Inferior parietal cortex (tissue), 1 donor: ENCODE results near the gene RANBP1.
"Not testable (repeated sequence)": the region's sequence is repeated elsewhere in the genome, so short reads cannot be mapped to it uniquely, and the experiment has no call there.

Experiments used
- DNase-seq: peaks from one replicate; pipeline ENCODE4 v3.0.0-alpha.2; 2016; ENCODE audit errors: extremely low spot score

RANBP1 gene

DNA sequence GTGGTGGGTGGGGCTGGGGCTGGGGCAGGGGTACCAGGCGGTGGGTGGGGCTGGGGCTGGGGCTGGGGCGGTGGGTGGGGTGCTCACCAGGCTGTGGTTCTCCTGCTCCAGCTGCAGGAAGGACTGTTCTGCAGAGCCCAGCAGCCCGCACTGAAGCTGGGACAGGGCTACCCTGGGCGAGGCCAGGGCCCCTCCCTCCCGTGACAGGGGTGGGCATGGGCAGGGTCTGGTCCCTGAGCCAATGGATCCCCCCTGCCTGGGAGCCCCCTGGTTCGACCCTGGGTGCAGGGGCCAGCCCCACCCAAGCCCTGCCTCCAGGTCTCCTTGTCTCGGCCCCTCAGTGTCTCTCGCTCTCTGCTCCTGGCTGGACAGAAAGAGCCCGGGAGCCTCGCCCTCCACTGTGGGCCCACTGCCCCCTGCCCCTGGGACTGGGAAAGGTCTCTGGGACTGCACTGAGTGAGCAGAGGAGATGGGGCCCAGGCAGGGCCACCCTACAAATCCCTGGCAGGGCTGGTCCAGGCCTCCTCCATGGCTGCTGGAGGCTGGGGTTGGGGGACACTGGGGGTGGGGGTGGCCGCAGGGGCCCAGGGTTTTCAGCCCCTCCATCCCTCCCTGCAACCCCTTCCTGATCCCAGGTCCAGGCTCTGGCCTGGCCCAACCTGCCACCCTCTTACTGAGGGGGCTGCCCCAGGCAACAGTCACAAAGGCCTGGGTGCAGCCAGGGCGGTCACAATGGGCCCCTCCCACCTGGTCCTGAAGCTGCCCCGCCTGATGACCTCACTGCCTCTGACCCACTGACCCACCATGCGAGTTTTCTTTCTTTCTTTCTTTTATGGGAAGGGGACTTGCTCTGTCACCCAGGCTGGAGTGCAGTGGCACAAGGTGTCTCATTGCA, 34.7 kb downstream of the RANBP1 start, which contains the start of gene CCDC188:
Gene CCDC188 (minus strand): TSS at position 675 of the 895 bp plus-strand sequence. CDS start 69 bp downstream, at position 606.
- DNase-seq, result no peak

DNA sequence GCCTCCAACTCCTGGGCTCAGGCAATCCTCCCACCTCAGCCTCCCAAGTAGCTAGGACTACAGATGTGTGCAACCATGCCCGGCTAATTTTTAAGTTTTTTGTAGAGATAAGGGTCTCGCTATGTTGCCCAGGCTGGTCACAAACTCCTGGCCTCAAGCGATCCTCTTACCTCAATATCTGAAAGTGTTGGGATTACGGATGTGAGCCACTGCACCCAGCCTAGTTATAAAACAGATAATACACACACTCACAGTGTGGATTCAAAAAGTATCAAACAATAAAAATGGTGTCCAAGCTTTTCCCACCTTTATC, 35.3 kb downstream of the RANBP1 start:
- no peak for DNase-seq

DNA sequence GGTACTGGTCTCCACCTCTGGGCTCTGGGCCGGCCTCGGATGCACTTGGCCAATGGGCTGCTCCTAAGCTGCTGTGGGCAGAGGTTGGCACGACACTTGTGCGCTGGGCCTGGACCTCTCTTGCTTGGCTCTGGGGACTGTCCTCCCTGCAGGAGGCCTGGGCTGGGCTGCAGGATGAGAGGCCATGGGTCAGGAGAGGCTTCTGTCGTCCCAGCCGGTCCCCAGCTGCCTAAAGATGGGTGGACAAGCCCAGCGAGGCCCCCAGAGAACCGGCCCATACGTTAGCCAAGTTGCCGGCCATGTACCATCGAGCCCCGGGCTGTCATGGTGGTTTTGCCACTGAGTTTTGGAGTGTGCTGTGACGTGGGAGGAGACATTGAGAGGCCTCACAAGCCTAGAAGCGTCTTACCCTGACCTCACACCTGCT, 36.6 kb downstream of the RANBP1 start:
- no peak for DNase-seq

DNA sequence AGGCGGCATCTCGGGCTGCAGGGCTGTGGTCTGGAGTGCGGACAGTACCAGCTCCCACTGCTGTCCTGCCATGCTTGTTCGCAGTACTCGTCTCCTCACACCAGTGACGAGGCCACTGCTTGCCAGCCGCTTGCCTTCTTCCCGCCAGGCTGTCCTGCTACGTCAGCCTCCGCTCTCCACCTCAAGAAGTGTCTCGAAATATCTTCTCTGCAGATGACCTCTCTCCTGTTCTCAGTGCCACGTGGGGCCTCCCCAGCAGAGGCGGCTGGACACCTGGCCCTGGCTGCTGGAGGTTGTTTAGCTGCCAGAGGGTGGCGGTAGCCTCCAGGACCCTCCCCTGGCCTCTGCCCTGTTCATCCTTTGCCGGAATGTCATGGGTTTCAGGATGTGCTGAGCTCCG, 38.0 kb downstream of the RANBP1 start:
- no peak for DNase-seq

- no peak for DNase-seq
These were observed 38.8 kb downstream of the RANBP1 start for GRCh38 chr22:20154602-20155187.

DNA sequence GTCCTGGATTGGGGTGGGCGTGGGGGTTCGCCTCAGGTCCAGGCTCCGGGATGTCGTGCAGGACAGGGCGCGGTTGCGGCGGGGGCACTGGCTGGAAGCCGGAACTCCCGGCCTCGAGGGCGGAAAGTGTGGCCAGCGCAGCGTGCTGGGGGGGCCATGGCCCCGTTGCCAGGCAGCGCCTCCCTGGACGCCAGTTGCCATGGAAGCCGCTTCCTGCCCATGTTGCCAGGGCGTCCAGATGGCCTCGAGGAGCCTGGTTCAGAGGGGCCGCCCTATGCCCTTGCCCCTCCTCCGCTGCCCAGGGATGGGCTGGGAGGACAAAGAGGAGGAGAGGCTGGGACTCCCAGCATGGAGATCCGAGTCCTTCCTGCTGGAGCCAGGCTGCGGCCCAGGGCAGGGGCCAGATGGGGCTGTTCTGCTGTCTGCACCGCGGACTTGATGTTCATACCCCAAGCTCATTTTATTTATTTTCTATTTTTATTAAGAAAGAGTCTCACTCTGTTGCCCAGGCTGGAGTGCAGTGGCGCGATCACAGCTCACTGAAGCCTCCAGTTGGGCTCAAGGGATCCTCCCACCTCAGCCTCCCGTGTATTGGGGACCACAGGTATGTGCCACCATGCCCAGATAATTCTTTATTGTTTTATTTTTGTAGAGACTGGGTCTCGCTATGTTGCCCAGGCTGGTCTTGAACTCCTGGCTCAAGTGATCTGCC, 39.6 kb downstream of the RANBP1 start:
- peak; percentile 56 for DNase-seq

GRCh38 chr22:20156042-20156389, 40.1 kb downstream of the RANBP1 start:
- no peak for DNase-seq

DNA sequence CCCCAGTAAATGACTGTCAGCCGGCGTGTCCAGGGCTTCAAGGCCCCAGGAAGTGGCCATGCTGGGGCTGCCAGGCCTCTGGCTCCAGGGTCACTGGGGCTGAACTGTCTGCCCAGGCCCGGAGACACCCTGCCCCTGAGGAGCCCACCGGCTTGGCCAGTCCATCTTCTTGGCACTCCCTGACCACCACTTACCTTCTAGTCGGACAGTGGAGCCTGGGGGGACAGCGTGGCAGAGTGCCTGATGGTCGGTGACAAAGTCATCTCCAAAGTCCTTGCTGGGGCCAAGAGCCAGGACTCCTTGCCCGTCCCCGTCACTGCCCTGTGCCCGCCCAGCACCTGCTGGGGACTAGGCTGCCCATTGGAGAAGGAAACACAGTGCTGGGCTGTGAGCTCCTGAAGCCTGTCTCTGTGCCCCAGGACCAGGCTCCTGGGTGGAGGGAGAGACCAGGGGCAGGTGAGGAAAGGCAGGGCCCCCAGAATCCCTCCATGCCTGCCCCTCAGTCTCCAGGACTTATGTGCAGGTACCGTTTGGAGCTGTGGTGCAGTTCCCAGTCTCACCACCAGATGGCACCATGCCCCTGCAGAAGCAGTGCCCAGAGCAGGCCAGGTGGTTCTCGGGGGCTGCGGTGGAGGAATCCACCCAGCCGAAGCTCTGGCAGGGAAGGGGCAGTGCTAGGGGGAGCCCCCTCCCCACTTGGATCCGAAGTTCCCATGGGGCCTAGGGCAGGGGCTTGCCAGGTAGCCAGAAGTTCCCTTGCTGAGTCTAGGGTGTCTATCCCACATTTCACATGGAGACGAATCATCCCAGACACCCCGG, 40.9 kb downstream of the RANBP1 start:
- peak; percentile 87 for DNase-seq

- no peak for DNase-seq
These were observed 41.7 kb downstream of the RANBP1 start for GRCh38 chr22:20157430-20158183.

DNA sequence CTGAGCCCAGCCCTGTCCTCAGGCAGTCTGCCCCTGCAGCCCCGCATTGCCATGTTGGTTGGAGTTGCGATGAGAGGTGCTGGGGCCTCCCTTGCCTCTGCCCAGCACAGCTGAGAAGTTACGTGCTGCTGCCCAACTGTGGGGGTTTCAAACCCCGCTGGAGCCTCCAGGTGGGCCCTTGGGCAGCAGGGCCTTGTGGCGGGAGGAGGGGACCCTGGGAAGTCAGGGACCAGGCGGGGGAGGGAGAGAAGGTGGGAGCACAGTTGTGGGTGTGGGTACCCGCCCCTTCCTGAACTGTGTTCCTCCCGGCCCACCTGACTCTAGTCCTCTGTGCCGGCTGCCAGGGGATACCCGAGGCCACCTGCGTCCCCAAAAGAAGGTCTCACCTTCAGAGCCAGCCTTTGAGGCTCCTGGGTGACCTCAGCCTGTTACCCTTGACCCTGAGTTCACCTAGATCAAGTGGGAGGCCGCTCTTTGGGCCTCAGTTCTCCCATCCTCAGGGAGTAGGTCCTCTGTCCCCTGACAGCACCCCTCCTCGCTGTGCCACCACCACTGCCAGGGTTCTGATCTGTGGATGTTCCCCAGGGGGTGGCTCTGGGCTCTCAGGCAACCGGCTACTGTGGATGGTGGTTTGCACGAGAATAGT, 42.6 kb downstream of the RANBP1 start:
- DNase-seq, result no peak

GRCh38 chr22:20159076-20159475, 43.2 kb downstream of the RANBP1 start:
- DNase-seq, result no peak

DNA sequence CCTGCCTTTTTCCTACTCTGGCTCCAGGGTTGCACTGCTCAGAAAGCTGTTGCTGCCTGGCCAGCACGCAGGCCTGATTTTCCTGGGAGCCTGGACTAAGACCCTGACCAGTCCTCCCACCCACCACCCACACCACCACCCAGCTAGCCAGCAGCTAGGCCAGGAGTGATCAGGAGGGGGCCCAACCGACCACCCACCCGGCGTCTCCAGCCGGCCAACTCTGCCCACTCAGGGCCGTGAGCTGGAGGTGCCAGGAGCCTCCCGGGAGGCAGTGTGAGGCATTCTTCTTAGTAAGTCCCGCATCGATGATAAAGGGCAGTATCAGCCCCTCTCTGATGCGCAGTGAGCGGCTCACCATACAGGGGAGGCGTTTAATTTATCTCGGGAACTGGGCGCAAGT, 43.6 kb downstream of the RANBP1 start:
- not testable (repeated sequence) for DNase-seq

DNA sequence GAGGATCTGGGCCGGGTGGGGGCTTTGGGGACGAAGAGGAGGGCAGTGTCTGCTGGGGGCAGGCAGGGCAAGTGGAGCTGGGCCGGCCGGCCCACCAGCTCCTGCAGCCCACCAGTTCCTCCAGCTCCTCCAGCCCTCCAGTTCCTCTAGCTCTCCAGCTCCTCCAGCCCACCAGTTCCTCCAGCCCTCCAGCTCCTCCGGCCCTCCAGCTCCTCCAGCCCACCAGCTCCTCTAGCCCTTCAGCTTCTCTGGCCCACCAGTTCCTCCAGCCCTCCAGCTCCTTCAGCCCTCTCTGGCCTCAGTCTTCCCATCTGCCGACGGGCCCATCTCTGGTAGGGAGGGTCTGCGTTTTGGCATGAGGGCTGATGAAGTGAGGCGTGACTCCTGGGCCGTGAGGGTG, 44.1 kb downstream of the RANBP1 start:
- no peak for DNase-seq

GRCh38 chr22:20164863-20165262, 49.0 kb downstream of the RANBP1 start:
- DNase-seq, result no peak

- DNase-seq, result no peak
These were observed 49.5 kb downstream of the RANBP1 start for GRCh38 chr22:20165421-20165820.

- no peak for DNase-seq
These were observed 50.0 kb downstream of the RANBP1 start for GRCh38 chr22:20165913-20166312.

- DNase-seq, result no peak
These were observed 50.8 kb downstream of the RANBP1 start for GRCh38 chr22:20166703-20167102.

DNA sequence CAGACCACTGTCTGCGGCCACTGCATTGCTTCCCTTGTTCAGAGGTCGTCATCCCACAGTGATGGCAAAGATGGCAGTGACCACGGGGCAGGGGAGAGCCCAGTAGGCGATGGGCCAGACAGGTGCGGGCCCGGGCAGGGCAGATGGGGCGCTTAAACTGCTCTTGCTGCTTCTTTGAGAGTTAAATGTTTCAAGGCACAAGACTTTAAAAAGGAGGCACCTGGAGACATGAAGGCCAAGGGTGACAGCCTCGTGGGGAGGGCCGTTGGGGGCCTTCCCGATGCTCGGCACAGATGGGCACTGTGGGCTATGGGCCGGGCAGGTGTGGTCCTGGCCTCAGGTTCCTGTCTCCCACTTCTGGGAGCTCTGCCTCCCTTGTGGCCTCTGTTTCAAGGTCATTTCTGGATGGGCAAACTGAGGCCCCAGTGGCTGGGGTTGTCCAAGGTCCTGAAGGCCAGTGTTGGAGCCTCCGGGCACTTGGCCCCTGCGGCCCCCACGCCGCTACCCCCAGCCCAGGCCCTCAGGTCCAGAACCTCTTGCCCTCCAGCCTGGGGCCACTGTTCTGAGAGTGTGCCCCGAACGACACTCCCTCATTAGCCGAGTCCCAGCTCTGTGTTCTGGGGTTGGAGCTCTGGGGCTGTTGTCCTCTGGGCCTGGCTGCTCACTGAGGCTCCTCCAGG, 51.9 kb downstream of the RANBP1 start:
- no peak for DNase-seq

DNA sequence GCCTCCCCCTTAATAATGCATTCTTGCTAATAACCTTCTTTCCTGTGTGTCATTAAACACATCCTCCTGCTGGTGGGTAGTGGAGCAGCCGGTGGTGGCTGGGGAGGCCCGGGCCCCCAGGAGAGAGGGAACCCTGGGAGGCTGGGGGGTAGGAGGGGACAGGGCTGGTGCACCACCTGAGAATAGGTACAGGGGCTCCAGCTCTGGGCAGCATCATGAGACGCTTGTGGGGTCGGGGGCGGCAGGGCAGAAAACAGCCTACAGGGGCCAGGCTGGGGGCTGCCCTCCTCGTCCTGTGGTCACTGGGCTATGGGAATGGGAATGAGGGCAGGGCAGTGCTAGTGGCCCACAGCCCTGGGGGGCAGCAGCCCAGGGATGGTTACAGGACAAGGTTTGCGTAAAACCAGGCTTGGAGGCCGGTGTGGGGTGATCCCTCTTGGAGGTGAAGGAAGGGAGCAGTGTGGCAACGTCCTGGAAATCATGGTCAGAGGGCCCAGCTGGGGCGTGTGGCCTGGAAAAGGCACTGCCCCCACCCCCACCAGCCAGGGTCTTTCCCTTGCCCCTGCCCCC, 53.4 kb downstream of the RANBP1 start:
- DNase-seq, result no peak

GRCh38 chr22:20170170-20170569, 54.3 kb downstream of the RANBP1 start:
- no peak for DNase-seq
